Measurements from ENCODE around the gene FANCC.

FANCC gene

GRCh38 chr9:95100071-95100627 lies 217.4 kb downstream of the FANCC start:
- DNase-seq (ENCODE audit: low spot score): no peak

DNA sequence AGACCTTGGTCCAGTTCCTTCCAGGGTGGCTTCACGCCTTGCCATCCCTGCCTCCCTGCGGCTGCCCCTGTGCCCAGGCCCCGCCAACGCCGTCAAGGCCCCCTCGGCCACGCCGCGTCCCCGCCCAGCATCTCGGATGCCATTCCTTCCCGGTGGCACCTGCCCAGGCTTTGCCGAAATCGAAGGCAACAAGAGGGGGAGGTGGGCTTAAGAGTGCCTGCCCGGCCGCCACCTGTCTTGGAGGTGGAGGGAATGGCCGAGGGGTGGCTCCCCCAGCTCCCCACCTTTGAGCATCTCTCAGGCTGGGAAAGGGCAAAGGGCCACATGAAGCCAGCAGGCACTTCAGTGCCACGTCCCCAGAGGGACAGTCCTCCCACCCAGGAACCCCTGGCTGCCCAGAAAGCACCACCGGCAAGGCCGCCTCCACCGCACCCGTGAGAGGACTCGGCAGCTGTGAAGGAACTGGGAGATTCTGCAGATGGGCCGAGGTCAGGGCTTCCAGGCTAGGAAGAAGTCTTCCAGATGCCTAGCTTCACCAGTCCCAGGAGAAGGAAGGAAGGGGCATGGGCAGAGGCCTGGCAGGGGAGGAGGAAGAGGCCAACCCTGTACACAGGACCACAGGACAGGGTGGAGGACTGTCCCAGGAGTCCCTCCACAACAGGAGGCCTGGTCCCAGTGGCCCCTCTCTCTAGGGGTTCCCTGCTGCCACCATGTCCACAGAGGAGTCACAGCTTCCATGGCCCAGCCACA lies 218.0 kb downstream of the FANCC start:
- DNase-seq (ENCODE audit: low spot score): no peak

- DNase-seq (ENCODE audit: low spot score): no peak
Measured at GRCh38 chr9:95098391-95098921, 219.1 kb downstream of the FANCC start.

DNA sequence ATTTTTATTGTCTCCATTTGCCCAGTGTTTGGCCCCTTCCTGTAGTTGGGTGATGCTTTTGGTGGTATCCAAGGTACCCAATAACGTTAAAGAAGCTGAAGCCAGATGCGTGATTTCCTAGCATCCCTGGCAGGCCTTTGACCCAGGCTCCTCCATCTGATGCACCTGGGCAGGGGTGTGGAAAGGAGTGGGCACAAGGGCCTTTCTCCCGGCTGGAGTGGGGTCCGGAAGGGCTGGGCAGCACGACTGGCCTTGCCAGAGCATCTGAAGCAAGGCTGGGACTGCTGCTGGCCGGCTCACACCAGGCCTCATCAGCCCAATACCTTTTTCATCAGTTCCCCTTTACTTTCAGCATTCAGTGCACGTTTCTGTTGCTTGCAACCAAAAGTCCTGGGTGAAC lies 220.2 kb downstream of the FANCC start:
- no peak for DNase-seq (ENCODE audit: low spot score)

DNA sequence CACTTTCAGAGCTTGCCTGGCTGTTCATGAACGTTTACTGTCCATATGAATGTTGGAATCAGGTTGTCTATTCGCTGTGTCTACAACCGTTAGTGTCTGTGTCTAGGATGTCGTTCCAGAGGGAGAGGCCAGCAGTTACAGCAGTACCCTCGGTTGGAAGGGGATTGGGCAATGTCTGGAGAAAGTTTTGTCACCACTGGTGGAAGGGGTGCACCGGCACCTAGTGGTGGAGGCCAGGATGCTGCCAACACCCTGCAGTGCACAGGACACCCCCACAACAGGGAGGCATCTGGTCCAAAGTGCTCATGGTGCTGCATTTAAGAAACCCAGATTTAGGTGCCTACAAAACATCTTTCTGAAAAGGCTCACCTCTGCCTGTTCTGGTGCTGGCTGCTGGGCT lies 220.7 kb downstream of the FANCC start:
- no peak for DNase-seq (ENCODE audit: low spot score)

DNA sequence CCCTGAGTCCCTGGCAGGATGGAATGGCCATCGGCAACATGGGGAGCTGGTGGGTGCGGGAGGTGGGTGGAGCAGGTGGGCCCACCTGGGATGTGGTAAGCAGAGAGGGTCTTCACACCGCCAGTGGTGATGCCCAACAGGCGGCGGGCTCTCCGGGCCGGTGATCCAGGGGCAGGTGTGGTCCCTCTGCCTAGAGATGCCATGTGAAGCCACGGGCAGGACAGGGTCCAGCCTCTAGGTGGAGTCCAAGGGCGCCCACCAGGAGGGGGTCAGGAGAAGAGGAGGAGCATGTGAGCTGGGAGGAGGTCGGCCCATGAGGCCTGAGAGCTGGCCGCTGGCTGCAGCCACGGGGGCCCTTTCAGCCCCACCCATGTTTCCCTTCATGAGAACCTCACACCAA lies 221.1 kb downstream of the FANCC start:
- no peak for DNase-seq (ENCODE audit: low spot score)

DNA sequence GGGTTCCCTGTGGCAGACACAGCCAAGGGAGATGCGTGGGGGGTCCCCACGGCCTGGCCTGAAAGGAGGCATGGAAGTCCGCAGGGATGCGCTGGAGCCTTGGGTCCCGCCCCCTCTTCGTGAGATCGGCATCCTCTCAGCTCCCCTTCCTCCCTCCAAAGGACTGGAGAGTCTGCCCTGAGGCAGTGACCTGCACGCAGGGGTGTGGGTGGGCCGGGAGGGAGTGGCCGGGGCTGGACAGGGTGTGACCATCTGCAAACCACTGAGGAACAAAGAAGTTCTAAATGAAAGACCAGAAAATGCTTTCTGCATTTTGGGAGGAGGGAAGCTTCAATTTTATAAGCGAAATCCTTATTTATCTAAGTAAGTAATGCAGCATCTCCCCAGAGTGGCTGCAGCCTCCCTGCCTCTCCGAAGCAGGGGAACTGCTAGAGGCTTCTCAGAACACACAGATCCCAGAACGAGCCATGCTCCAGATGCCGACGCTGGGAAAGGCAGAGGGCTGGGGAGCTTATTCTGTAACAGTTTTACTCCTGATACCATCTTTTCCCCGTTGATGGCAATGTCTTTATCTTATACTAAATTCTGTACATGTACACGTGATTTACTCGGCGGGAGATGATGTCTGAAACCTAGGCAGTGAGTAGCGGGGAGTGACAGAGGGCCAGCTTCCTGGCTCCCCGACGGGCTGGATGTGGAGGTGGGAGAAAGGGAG lies 221.7 kb downstream of the FANCC start:
- no peak for DNase-seq (ENCODE audit: low spot score)

DNA sequence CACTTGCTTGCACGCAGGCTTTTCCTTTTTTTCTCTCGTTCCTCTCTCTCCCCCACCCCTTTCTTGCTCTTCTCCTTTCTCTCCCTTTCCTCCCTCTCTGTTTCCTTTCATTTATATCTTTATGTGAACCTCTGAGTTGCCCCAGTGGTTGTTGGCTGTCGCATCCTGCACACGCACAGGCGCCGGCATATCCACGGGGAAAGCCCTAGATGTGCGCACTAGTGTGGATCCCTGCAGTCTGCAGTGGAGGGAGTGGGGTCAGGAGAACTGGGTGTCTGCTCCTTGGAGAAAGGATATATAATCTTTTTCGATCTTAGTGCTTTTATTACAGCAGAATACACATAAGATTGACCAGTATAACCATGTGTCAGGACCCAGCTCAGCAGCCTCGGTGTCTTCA lies 223.5 kb downstream of the FANCC start:
- DNase-seq (ENCODE audit: low spot score): no peak

GRCh38 chr9:95093586-95093985 lies 223.9 kb downstream of the FANCC start:
- no peak for DNase-seq (ENCODE audit: low spot score)

DNA sequence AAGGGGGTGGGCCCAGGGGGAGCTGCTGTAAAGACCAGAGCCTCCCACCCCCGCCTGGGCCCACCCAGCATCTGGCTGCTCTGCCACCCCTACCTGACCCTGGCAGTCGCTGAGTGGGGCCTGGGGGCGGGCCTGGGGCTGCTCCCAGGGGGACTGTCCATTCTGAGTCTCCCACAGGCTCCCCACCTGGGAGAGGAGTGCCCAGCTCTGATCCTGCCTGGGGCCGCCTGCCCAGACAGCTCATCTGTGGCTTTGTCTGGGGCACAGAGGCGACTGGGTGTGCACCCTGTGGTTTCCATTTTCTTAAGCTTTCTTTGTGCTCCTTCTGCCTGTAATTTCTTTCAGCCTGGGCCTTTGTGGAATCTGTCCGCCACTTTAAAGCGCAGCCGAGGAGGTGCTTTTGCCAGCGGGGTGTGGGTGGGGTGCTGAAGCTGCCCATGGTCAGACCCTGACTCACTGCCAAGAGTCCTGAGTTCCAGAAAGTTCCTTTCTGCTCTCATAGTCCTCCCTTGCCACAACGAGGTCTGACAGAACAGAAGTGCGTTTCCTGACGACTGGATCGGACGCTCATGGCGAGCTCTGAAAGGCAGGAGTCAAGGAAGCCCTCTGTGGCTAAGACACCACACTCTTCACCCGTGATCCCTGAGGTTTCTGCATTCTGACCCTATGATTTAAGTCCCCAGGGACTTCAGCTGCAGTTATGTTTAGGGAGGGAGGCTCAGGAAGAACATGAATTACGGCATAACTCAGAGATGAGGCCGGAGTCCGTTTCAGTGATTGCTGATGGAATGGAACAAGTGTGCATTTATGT lies 225.0 kb downstream of the FANCC start:
- DNase-seq (ENCODE audit: low spot score): no peak

- DNase-seq (ENCODE audit: low spot score): no peak
Measured at GRCh38 chr9:95091601-95092261, 225.8 kb downstream of the FANCC start.

- no peak for DNase-seq (ENCODE audit: low spot score)
Measured at GRCh38 chr9:95090871-95091577, 226.5 kb downstream of the FANCC start.

- DNase-seq (ENCODE audit: low spot score): no peak
Measured at GRCh38 chr9:95090023-95090791, 227.3 kb downstream of the FANCC start.

DNA sequence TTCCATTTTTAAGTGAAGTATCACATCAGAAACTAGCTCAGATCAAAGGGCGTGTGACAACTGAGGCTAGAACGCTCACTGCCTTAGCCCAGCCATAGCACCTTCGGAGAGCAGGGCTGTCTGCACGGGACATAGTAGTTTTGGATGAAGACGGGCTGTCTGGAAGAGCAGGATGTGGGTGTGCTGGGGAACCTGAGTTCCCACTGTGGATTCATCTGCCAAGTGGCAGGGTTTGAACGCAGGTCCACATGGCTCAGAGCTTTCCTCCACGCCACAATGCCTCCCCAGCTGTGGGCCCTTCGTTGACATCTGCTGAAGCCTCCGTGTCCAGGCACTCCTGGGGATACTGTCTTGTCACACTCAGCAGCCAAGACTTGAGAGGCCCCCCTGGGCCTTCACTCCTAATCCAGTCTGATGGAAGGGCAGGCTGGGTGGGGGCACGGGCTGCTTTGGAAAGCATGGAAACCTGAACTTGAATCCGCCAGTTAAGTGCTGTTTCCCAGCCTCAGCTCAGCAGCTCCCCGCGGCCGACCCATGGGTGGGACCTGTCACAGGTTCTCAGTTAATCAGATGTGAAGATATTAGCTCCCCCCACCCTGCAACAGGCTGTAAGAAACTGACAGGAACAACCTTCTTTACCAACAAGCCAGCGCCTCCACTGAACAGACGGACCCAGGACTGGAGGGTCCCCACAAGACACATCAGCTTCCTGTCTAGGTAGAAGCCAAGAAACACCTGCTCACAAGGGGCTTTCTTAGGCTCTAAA lies 228.1 kb downstream of the FANCC start:
- no peak for DNase-seq (ENCODE audit: low spot score)

DNA sequence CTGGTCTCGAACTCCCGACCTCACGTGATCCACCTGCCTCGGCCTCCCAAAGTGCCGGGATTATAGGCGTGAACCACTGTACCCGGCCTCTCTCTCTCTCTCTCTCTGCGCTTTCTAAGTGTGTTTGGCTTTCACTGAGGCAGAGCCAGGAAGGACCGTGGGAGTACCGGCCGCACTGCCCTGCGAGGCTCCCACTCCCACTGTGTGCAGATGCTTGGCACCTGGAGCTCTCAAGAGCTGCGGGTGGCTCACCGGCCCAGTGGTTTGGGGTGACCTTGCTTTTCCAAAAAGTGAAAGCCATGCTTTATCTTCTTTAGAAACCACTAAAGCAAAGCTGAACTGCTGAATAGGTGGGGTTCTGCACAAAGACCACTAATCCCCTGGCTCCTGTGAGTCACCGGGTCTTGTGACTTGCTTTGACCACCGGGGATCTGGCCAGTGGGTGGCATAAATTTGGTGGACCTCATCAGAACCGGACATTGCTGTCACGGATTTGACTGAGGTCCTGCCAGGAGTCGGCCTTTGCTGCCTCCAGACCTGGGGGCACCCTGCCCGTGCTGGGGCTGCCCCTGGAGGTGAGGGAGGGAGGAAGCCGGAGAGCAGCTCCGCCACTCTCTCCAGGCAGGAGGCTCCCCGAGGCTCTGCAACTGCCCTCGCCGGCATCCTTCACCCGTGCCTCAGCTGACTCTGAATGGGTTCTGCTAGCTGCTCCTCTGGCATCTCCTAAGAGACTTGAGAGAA lies 228.9 kb downstream of the FANCC start:
- no peak for DNase-seq (ENCODE audit: low spot score)

DNA sequence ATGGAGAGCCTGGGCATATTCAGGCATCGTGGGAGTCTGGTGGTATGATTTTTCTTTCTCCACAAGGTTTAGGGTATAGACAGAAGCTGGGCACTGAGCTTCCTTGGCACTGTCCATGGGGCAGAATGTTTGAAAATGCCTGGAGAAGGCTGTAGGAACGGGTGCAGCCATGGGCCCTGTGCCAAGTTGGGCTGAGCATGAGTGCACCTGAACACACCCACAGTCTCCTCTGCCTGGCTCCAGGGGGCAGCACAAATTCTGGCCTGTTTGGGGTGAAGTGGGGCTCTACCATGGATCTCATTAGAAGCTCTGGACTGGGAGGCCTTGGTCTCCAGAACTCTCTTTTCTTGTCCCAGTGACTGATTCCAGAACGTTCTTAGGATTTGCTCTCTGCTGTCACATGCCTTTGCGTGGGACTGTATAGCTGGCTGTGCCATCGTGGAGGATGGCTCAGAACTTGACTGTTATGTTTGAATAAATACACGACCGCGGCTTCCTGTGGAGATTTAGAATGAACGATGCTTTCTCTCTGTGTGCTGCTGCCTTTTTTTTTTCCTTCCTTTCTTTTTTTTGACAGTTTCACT lies 229.8 kb downstream of the FANCC start:
- DNase-seq (ENCODE audit: low spot score): no peak

- no peak for DNase-seq (ENCODE audit: low spot score)
Measured at GRCh38 chr9:95086564-95086955, 230.9 kb downstream of the FANCC start.

DNA sequence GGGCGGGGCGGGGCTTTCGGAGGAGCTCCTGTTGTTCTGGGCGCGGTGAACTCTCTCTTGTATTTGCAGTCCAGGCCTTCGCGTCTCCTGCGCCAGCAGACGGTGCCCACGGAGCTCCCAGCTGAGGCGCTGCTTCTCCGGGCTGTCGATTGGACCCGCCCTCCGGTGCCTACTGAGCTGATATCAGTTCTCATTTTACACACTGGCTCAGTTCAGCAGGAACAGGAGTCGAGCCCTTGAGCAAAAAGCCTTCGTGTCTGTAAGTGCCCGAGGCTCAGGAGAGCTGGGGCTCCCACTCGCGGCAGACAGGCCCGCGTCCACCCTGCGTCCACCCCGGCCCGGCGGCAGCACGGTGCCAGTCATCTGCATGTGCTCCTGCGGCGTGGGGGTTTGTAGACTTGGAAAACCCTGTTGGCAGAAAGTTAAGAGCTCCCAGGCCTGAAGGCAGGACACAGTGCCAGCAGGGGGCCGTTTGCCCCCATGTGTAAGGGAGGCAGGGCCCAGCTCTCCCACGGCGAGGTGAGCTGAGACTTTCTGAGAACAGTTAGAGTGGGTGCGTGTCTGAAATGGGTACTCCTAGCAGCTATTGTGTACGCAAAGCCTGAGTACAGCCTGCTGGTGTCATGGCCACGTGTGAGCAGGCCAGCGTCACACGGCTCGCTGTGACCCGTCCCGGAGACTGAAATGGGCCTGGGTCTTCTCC lies 231.5 kb downstream of the FANCC start:
- DNase-seq (ENCODE audit: low spot score): no peak
